ENCODE results near the gene APLNR.

Gene APLNR

GRCh38 chr11:57213342-57214097 lies 23.5 kb downstream of the APLNR start:
- H2BK120ac ChIP-seq (ENCODE audit: low read depth, low read length) = peak overlapping the region; percentile 17
- peak overlapping the region; percentile 56 for H3K9ac ChIP-seq (ENCODE audit: low read length)
- H3K4me3 ChIP-seq (ENCODE audit: low read length) = no peak overlapping the region
- peak; percentile 97 for DNase-seq
- peak overlapping the region; percentile 93 for H2BK5ac ChIP-seq (ENCODE audit: low read length)
- peak overlapping the region; percentile 25 for H2BK15ac ChIP-seq (replicated peaks; ENCODE audit: low read depth)
- no peaks in the 10 kb centered on the region for H3K79me2 ChIP-seq (ENCODE audit: control insufficient read depth, insufficient read depth, low read length)
- H4K8ac ChIP-seq (ENCODE audit: low read depth, low read length) = no peak overlapping the region
- H3K4me1 ChIP-seq (ENCODE audit: control insufficient read depth, low read depth, low read length) = peaks cover 18% of the 10 kb centered on the region
- H3K23ac ChIP-seq (ENCODE audit: low read length) = no peak overlapping the region
- H2AK5ac ChIP-seq (ENCODE audit: low read length) = peak overlapping the region; percentile 33
- WGBS (ENCODE audit: extremely low coverage, insufficient coverage, low lambda C conversion rate) = 100% methylated on average over 1 of the region's 9 CpGs
- peak overlapping the region; percentile 76 for H3K18ac ChIP-seq (ENCODE audit: low read length)
- peak overlapping the region; percentile 79 for H3K4ac ChIP-seq (ENCODE audit: low read depth, low read length)
- H3K36me3 ChIP-seq (ENCODE audit: control insufficient read depth, insufficient read depth, low read length) = no peaks in the 10 kb centered on the region
- no peaks in the 10 kb centered on the region for H3K79me1 ChIP-seq (ENCODE audit: low read length)
- H3K56ac ChIP-seq (ENCODE audit: low read length) = peak overlapping the region; percentile 87
- H3K27me3 ChIP-seq (ENCODE audit: insufficient read depth, low read length, poor library complexity) = no peaks in the 10 kb centered on the region
- no peak overlapping the region for H4K5ac ChIP-seq (ENCODE audit: low read length)
- no peak overlapping the region for H3K4me2 ChIP-seq (ENCODE audit: low read length)
- peak overlapping the region; percentile 61 for H3K27ac ChIP-seq (ENCODE audit: low read depth, low read length)

GRCh38 chr11:57210781-57211180 lies 26.3 kb downstream of the APLNR start:
- H4K8ac ChIP-seq (ENCODE audit: low read depth, low read length) = no peak overlapping the region
- peak overlapping the region; percentile 20 for H3K18ac ChIP-seq (ENCODE audit: low read length)
- no peak overlapping the region for H3K23ac ChIP-seq (ENCODE audit: low read length)
- peak overlapping the region; percentile 72 for H3K4ac ChIP-seq (ENCODE audit: low read depth, low read length)
- no peaks in the 10 kb centered on the region for H3K79me2 ChIP-seq (ENCODE audit: control insufficient read depth, insufficient read depth, low read length)
- H2BK15ac ChIP-seq (replicated peaks; ENCODE audit: low read depth) = no peak overlapping the region
- peak; percentile 71 for DNase-seq
- no CpG with 5 or more reads among the region's 7 CpGs for WGBS (ENCODE audit: extremely low coverage, insufficient coverage, low lambda C conversion rate)
- peak overlapping the region; percentile 18 for H2BK5ac ChIP-seq (ENCODE audit: low read length)
- no peaks in the 10 kb centered on the region for H3K27me3 ChIP-seq (ENCODE audit: insufficient read depth, low read length, poor library complexity)
- H3K79me1 ChIP-seq (ENCODE audit: low read length) = no peaks in the 10 kb centered on the region
- H4K5ac ChIP-seq (ENCODE audit: low read length) = no peak overlapping the region
- H3K4me3 ChIP-seq (ENCODE audit: low read length) = no peak overlapping the region
- no peak overlapping the region for H2AK5ac ChIP-seq (ENCODE audit: low read length)
- peak overlapping the region; percentile 56 for H3K56ac ChIP-seq (ENCODE audit: low read length)
- no peaks in the 10 kb centered on the region for H3K36me3 ChIP-seq (ENCODE audit: control insufficient read depth, insufficient read depth, low read length)
- peaks cover 18% of the 10 kb centered on the region for H3K4me1 ChIP-seq (ENCODE audit: control insufficient read depth, low read depth, low read length)
- H3K9ac ChIP-seq (ENCODE audit: low read length) = peak overlapping the region; percentile 4
- H2BK120ac ChIP-seq (ENCODE audit: low read depth, low read length) = no peak overlapping the region
- no peak overlapping the region for H3K27ac ChIP-seq (ENCODE audit: low read depth, low read length)
- no peak overlapping the region for H3K4me2 ChIP-seq (ENCODE audit: low read length)

GRCh38 chr11:57207168-57207567 lies 29.9 kb downstream of the APLNR start:
- no peak overlapping the region for H3K56ac ChIP-seq (ENCODE audit: low read length)
- H3K27ac ChIP-seq (ENCODE audit: low read depth, low read length) = no peak overlapping the region
- DNase-seq = no peak
- no peaks in the 10 kb centered on the region for H3K79me1 ChIP-seq (ENCODE audit: low read length)
- no peak overlapping the region for H2BK15ac ChIP-seq (replicated peaks; ENCODE audit: low read depth)
- H3K18ac ChIP-seq (ENCODE audit: low read length) = no peak overlapping the region
- no peak overlapping the region for H2BK120ac ChIP-seq (ENCODE audit: low read depth, low read length)
- peak overlapping the region; percentile 22 for H2AK5ac ChIP-seq (ENCODE audit: low read length)
- no peak overlapping the region for H3K23ac ChIP-seq (ENCODE audit: low read length)
- no peak overlapping the region for H3K4me3 ChIP-seq (ENCODE audit: low read length)
- H3K4me1 ChIP-seq (ENCODE audit: control insufficient read depth, low read depth, low read length) = peaks cover 14% of the 10 kb centered on the region
- no peaks in the 10 kb centered on the region for H3K36me3 ChIP-seq (ENCODE audit: control insufficient read depth, insufficient read depth, low read length)
- no peak overlapping the region for H3K4ac ChIP-seq (ENCODE audit: low read depth, low read length)
- H2BK5ac ChIP-seq (ENCODE audit: low read length) = no peak overlapping the region
- H3K9ac ChIP-seq (ENCODE audit: low read length) = no peak overlapping the region
- no peaks in the 10 kb centered on the region for H3K27me3 ChIP-seq (ENCODE audit: insufficient read depth, low read length, poor library complexity)
- no CpG with 5 or more reads among the region's 6 CpGs for whole genome bisulfite sequencing (ENCODE audit: extremely low coverage, insufficient coverage, low lambda C conversion rate)
- H4K8ac ChIP-seq (ENCODE audit: low read depth, low read length) = no peak overlapping the region
- no peak overlapping the region for H4K5ac ChIP-seq (ENCODE audit: low read length)
- no peak overlapping the region for H3K4me2 ChIP-seq (ENCODE audit: low read length)
- H3K79me2 ChIP-seq (ENCODE audit: control insufficient read depth, insufficient read depth, low read length) = no peaks in the 10 kb centered on the region

GRCh38 chr11:57205041-57205641 lies 31.9 kb downstream of the APLNR start:
- peak overlapping the region; percentile 16 for H3K18ac ChIP-seq (ENCODE audit: low read length)
- no peak overlapping the region for H2BK5ac ChIP-seq (ENCODE audit: low read length)
- H3K56ac ChIP-seq (ENCODE audit: low read length) = peak overlapping the region; percentile 26
- H2BK120ac ChIP-seq (ENCODE audit: low read depth, low read length) = no peak overlapping the region
- no peak overlapping the region for H3K27ac ChIP-seq (ENCODE audit: low read depth, low read length)
- H3K79me1 ChIP-seq (ENCODE audit: low read length) = no peaks in the 10 kb centered on the region
- no peak overlapping the region for H3K4me3 ChIP-seq (ENCODE audit: low read length)
- WGBS (ENCODE audit: extremely low coverage, insufficient coverage, low lambda C conversion rate) = no CpG with 5 or more reads among the region's 3 CpGs
- no peak overlapping the region for H3K9ac ChIP-seq (ENCODE audit: low read length)
- no peak overlapping the region for H3K4ac ChIP-seq (ENCODE audit: low read depth, low read length)
- H4K8ac ChIP-seq (ENCODE audit: low read depth, low read length) = no peak overlapping the region
- no peak overlapping the region for H2BK15ac ChIP-seq (replicated peaks; ENCODE audit: low read depth)
- no peaks in the 10 kb centered on the region for H3K27me3 ChIP-seq (ENCODE audit: insufficient read depth, low read length, poor library complexity)
- no peaks in the 10 kb centered on the region for H3K36me3 ChIP-seq (ENCODE audit: control insufficient read depth, insufficient read depth, low read length)
- H3K23ac ChIP-seq (ENCODE audit: low read length) = peak overlapping the region; percentile 33
- peak; percentile 79 for DNase-seq
- H3K4me2 ChIP-seq (ENCODE audit: low read length) = no peak overlapping the region
- H2AK5ac ChIP-seq (ENCODE audit: low read length) = peak overlapping the region; percentile 51
- peaks cover 10% of the 10 kb centered on the region for H3K4me1 ChIP-seq (ENCODE audit: control insufficient read depth, low read depth, low read length)
- H3K79me2 ChIP-seq (ENCODE audit: control insufficient read depth, insufficient read depth, low read length) = no peaks in the 10 kb centered on the region
- no peak overlapping the region for H4K5ac ChIP-seq (ENCODE audit: low read length)

- no peak for DNase-seq
- Histone ChIP-seq H3K27me3 (ENCODE audit: insufficient read depth, low read length, poor library complexity) (no peaks in the 10 kb centered on the region), H3K4ac (ENCODE audit: low read depth, low read length) (no peak overlapping the region), H2AK5ac (ENCODE audit: low read length) (no peak overlapping the region), H4K8ac (ENCODE audit: low read depth, low read length) (no peak overlapping the region), H2BK15ac (replicated peaks; ENCODE audit: low read depth) (no peak overlapping the region), H3K79me2 (ENCODE audit: control insufficient read depth, insufficient read depth, low read length) (no peaks in the 10 kb centered on the region), H3K4me1 (ENCODE audit: control insufficient read depth, low read depth, low read length) (peaks cover 9% of the 10 kb centered on the region), H3K9ac (ENCODE audit: low read length) (no peak overlapping the region), H3K56ac (ENCODE audit: low read length) (peak overlapping the region; percentile 30), H3K4me3 (ENCODE audit: low read length) (no peak overlapping the region), H3K18ac (ENCODE audit: low read length) (no peak overlapping the region), H3K23ac (ENCODE audit: low read length) (no peak overlapping the region), H3K79me1 (ENCODE audit: low read length) (no peaks in the 10 kb centered on the region), H3K27ac (ENCODE audit: low read depth, low read length) (no peak overlapping the region), H2BK120ac (ENCODE audit: low read depth, low read length) (no peak overlapping the region), H4K5ac (ENCODE audit: low read length) (no peak overlapping the region), H2BK5ac (ENCODE audit: low read length) (no peak overlapping the region), H3K36me3 (ENCODE audit: control insufficient read depth, insufficient read depth, low read length) (no peaks in the 10 kb centered on the region), H3K4me2 (ENCODE audit: low read length) (no peak overlapping the region)
- no CpG with 5 or more reads among the region's 7 CpGs for WGBS (ENCODE audit: extremely low coverage, insufficient coverage, low lambda C conversion rate)
Observed at GRCh38 chr11:57203882-57204480, 33.1 kb downstream of the APLNR start.

Data from mesendoderm (in vitro differentiated cells).